ENCODE results near the gene GABRA5. TPM values are rescaled to one million over a fixed set of nuclear protein-coding genes. Genes with fewer than 3 reads are reported as not detected.

The GABRA5 gene
- total and polyA plus RNA-seq, 4 donors: not detected

GRCh38 chr15:26910715-26911114 lies 43.9 kb downstream of the GABRA5 start:
- WGBS, 2 donors: 62 to 75% methylated on average over 4 of the region's 4 CpGs
- intact Hi-C loops (cut with DNase I): loop anchor here in 1 of 2 donors (10.0 kb wide), 1 partner anchor 56 kb away; no protein-coding TSS in a partner anchor

GRCh38 chr15:26921433-26921832 lies 54.6 kb downstream of the GABRA5 start:
- H3K9me3 ChIP-seq (ENCODE audit: control insufficient read depth, low read length): peaks cover 5% of the 10 kb centered on the region
- ATAC-seq (ENCODE audit: low FRiP score) (no peak), DNase-seq (no peak)
- H3K27ac ChIP-seq (ENCODE audit: low read depth in 1 of 2, low read length in 2 of 2): no peak overlapping the region
- no peaks in the 10 kb centered on the region for H3K36me3 ChIP-seq (ENCODE audit: control insufficient read depth in 1 of 2, insufficient read depth in 2 of 2, low read length in 1 of 2)
- intact Hi-C loops (cut with DNase I): no loop called here
- no peaks in the 10 kb centered on the region for H3K4me1 ChIP-seq (ENCODE audit: control insufficient read depth in 1 of 2, insufficient read depth in 2 of 2, low read length in 2 of 2)
- no peaks in the 10 kb centered on the region for H3K27me3 ChIP-seq (ENCODE audit: control insufficient read depth in 1 of 2, insufficient read depth in 2 of 2, low read length in 1 of 2)
- WGBS, 2 donors: 62 to 73% methylated on average over 1 of the region's 1 CpG
- no peak overlapping the region for H3K4me3 ChIP-seq (ENCODE audit: low read length in 2 of 2)

More at GRCh38 chr15:26910715-26911114, 43.9 kb downstream of the GABRA5 start:
- DNase-seq: no peak
- no peak overlapping the region for H3K4me3 ChIP-seq (ENCODE audit: low read length in 2 of 2)
- H3K4me1 ChIP-seq (ENCODE audit: control insufficient read depth in 1 of 2, insufficient read depth in 2 of 2, low read length in 2 of 2): no peaks in the 10 kb centered on the region
- no peak for ATAC-seq (ENCODE audit: low FRiP score)
- H3K36me3 ChIP-seq (ENCODE audit: control insufficient read depth in 1 of 2, insufficient read depth in 2 of 2, low read length in 1 of 2): no peaks in the 10 kb centered on the region
- H3K9me3 ChIP-seq (ENCODE audit: control insufficient read depth, low read length): peaks cover 5% of the 10 kb centered on the region
- H3K27ac ChIP-seq (ENCODE audit: low read depth in 1 of 2, low read length in 2 of 2): no peak overlapping the region
- no peaks in the 10 kb centered on the region for H3K27me3 ChIP-seq (ENCODE audit: control insufficient read depth in 1 of 2, insufficient read depth in 2 of 2, low read length in 1 of 2)

GRCh38 chr15:26926081-26926480 lies 59.2 kb downstream of the GABRA5 start:
- no peak for DNase-seq
- intact Hi-C loops (cut with DNase I): no loop called here
- Histone ChIP-seq H3K36me3 (ENCODE audit: control insufficient read depth in 1 of 2, insufficient read depth in 2 of 2, low read length in 1 of 2) (no peaks in the 10 kb centered on the region), H3K4me1 (ENCODE audit: control insufficient read depth in 1 of 2, insufficient read depth in 2 of 2, low read length in 2 of 2) (no peaks in the 10 kb centered on the region), H3K27ac (ENCODE audit: low read depth in 1 of 2, low read length in 2 of 2) (no peak overlapping the region), H3K4me3 (ENCODE audit: low read length in 2 of 2) (no peak overlapping the region), H3K9me3 (ENCODE audit: control insufficient read depth, low read length) (no peaks in the 10 kb centered on the region), H3K27me3 (ENCODE audit: control insufficient read depth in 1 of 2, insufficient read depth in 2 of 2, low read length in 1 of 2) (no peaks in the 10 kb centered on the region)
- 50 to 56% methylated on average over 2 of the region's 2 CpGs for WGBS, 2 donors
- ATAC-seq (ENCODE audit: low FRiP score): no peak

- Histone ChIP-seq H3K27ac (ENCODE audit: low read depth in 1 of 2, low read length in 2 of 2) (no peak overlapping the region), H3K36me3 (ENCODE audit: control insufficient read depth in 1 of 2, insufficient read depth in 2 of 2, low read length in 1 of 2) (no peaks in the 10 kb centered on the region), H3K9me3 (ENCODE audit: control insufficient read depth, low read length) (no peaks in the 10 kb centered on the region), H3K4me3 (ENCODE audit: low read length in 2 of 2) (no peak overlapping the region), H3K4me1 (ENCODE audit: control insufficient read depth in 1 of 2, insufficient read depth in 2 of 2, low read length in 2 of 2) (no peaks in the 10 kb centered on the region), H3K27me3 (ENCODE audit: control insufficient read depth in 1 of 2, insufficient read depth in 2 of 2, low read length in 1 of 2) (no peaks in the 10 kb centered on the region)
- ATAC-seq (ENCODE audit: low FRiP score): no peak
- intact Hi-C loops (cut with DNase I): no loop called here
- DNase-seq: no peak
- 34 to 54% methylated on average over 8 of the region's 8 CpGs for WGBS, 2 donors
Observed at GRCh38 chr15:26928051-26928450, 61.2 kb downstream of the GABRA5 start.

- H3K27ac ChIP-seq (ENCODE audit: low read depth in 1 of 2, low read length in 2 of 2): no peak overlapping the region
- H3K9me3 ChIP-seq (ENCODE audit: control insufficient read depth, low read length): no peaks in the 10 kb centered on the region
- WGBS, 2 donors: 85 to 87% methylated on average over 4 of the region's 4 CpGs
- H3K27me3 ChIP-seq (ENCODE audit: control insufficient read depth in 1 of 2, insufficient read depth in 2 of 2, low read length in 1 of 2): no peaks in the 10 kb centered on the region
- intact Hi-C loops (cut with DNase I): no loop called here
- H3K4me3 ChIP-seq (ENCODE audit: low read length in 2 of 2): no peak overlapping the region
- no peaks in the 10 kb centered on the region for H3K36me3 ChIP-seq (ENCODE audit: control insufficient read depth in 1 of 2, insufficient read depth in 2 of 2, low read length in 1 of 2)
- ATAC-seq (ENCODE audit: low FRiP score) (peak; percentile 22), DNase-seq (no peak)
- no peaks in the 10 kb centered on the region for H3K4me1 ChIP-seq (ENCODE audit: control insufficient read depth in 1 of 2, insufficient read depth in 2 of 2, low read length in 2 of 2)
Observed at GRCh38 chr15:26929588-26929987, 62.7 kb downstream of the GABRA5 start.

GRCh38 chr15:26934848-26935247 lies 68.0 kb downstream of the GABRA5 start:
- Histone ChIP-seq H3K27ac (ENCODE audit: low read depth in 1 of 2, low read length in 2 of 2) (no peak overlapping the region), H3K4me1 (ENCODE audit: control insufficient read depth in 1 of 2, insufficient read depth in 2 of 2, low read length in 2 of 2) (no peaks in the 10 kb centered on the region), H3K36me3 (ENCODE audit: control insufficient read depth in 1 of 2, insufficient read depth in 2 of 2, low read length in 1 of 2) (no peaks in the 10 kb centered on the region), H3K9me3 (ENCODE audit: control insufficient read depth, low read length) (peaks cover 2% of the 10 kb centered on the region), H3K27me3 (ENCODE audit: control insufficient read depth in 1 of 2, insufficient read depth in 2 of 2, low read length in 1 of 2) (no peaks in the 10 kb centered on the region), H3K4me3 (ENCODE audit: low read length in 2 of 2) (no peak overlapping the region)
- no peak for ATAC-seq (ENCODE audit: low FRiP score)
- no peak for DNase-seq
- intact Hi-C loops (cut with DNase I): no loop called here
- 21 to 38% methylated on average over 6 of the region's 6 CpGs for WGBS, 2 donors

- intact Hi-C loops (cut with DNase I): no loop called here
- H3K36me3 ChIP-seq (ENCODE audit: control insufficient read depth in 1 of 2, insufficient read depth in 2 of 2, low read length in 1 of 2): no peaks in the 10 kb centered on the region
- no peaks in the 10 kb centered on the region for H3K4me1 ChIP-seq (ENCODE audit: control insufficient read depth in 1 of 2, insufficient read depth in 2 of 2, low read length in 2 of 2)
- H3K9me3 ChIP-seq (ENCODE audit: control insufficient read depth, low read length): peaks cover 2% of the 10 kb centered on the region
- 82 to 89% methylated on average over 12 of the region's 12 CpGs for WGBS, 2 donors
- H3K27me3 ChIP-seq (ENCODE audit: control insufficient read depth in 1 of 2, insufficient read depth in 2 of 2, low read length in 1 of 2): no peaks in the 10 kb centered on the region
- ATAC-seq (ENCODE audit: low FRiP score) (no peak), DNase-seq (no peak)
- no peak overlapping the region for H3K27ac ChIP-seq (ENCODE audit: low read depth in 1 of 2, low read length in 2 of 2)
- no peak overlapping the region for H3K4me3 ChIP-seq (ENCODE audit: low read length in 2 of 2)
Observed at GRCh38 chr15:26935322-26935721, 68.5 kb downstream of the GABRA5 start.

GRCh38 chr15:26936502-26936901 lies 69.6 kb downstream of the GABRA5 start:
- no peaks in the 10 kb centered on the region for H3K27me3 ChIP-seq (ENCODE audit: control insufficient read depth in 1 of 2, insufficient read depth in 2 of 2, low read length in 1 of 2)
- no peak for ATAC-seq (ENCODE audit: low FRiP score)
- no peak overlapping the region for H3K27ac ChIP-seq (ENCODE audit: low read depth in 1 of 2, low read length in 2 of 2)
- intact Hi-C loops (cut with DNase I): no loop called here
- DNase-seq: no peak
- no peaks in the 10 kb centered on the region for H3K4me1 ChIP-seq (ENCODE audit: control insufficient read depth in 1 of 2, insufficient read depth in 2 of 2, low read length in 2 of 2)
- peaks cover 2% of the 10 kb centered on the region for H3K9me3 ChIP-seq (ENCODE audit: control insufficient read depth, low read length)
- H3K36me3 ChIP-seq (ENCODE audit: control insufficient read depth in 1 of 2, insufficient read depth in 2 of 2, low read length in 1 of 2): no peaks in the 10 kb centered on the region
- no peak overlapping the region for H3K4me3 ChIP-seq (ENCODE audit: low read length in 2 of 2)
- 87 to 93% methylated on average over 5 of the region's 5 CpGs for WGBS, 2 donors

GRCh38 chr15:26937134-26937533 lies 70.3 kb downstream of the GABRA5 start:
- no peak overlapping the region for H3K27ac ChIP-seq (ENCODE audit: low read depth in 1 of 2, low read length in 2 of 2)
- intact Hi-C loops (cut with DNase I): no loop called here
- DNase-seq (no peak), ATAC-seq (ENCODE audit: low FRiP score) (no peak)
- 85 to 91% methylated on average over 13 of the region's 13 CpGs for WGBS, 2 donors
- H3K9me3 ChIP-seq (ENCODE audit: control insufficient read depth, low read length): peaks cover 2% of the 10 kb centered on the region
- no peak overlapping the region for H3K4me3 ChIP-seq (ENCODE audit: low read length in 2 of 2)
- H3K4me1 ChIP-seq (ENCODE audit: control insufficient read depth in 1 of 2, insufficient read depth in 2 of 2, low read length in 2 of 2): no peaks in the 10 kb centered on the region
- no peaks in the 10 kb centered on the region for H3K27me3 ChIP-seq (ENCODE audit: control insufficient read depth in 1 of 2, insufficient read depth in 2 of 2, low read length in 1 of 2)
- no peaks in the 10 kb centered on the region for H3K36me3 ChIP-seq (ENCODE audit: control insufficient read depth in 1 of 2, insufficient read depth in 2 of 2, low read length in 1 of 2)

Measured in aorta (tissue), 5 donors.